ENCODE data around the gene SLC22A23.

The SLC22A23 gene

DNA sequence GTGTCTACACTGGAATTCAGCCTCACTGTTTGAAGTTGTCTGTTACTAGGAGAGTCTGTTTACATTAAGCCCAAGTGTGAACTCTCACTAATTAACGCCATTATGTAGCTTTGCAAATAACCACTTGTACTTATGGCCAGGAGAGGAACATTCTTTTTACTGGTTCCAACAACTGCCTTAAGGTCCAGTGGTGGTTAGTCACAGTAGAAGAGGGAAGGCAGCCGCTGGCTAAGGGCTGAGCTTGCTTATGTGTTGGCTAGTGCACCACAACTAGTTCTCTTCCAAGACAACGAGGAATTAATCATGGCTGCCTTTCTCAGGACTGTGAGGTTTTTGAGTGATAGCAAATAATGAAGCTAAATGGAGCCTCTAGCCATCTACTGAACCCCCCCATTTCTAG, 14.9 kb upstream of the SLC22A23 start:
- DNase-seq = no peak

DNA sequence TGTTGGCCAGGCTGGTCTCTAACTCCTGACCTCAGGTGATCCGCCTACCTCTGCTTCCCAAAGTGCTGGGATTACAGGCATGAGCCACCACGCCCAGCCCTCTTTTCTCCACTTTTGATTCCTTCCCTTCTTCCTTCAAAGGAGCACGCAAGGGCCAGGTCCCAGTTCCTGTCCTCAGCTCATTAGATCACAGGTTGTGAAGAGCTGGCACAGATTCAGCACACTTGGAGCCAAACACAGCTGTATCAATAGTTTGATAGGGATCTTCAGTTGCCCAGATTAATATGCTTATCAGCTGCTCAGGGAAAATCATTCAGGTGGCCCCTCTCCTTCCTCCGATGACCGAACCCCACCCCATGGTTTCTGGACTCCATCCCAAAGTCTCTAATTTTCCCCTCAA, 14.4 kb upstream of the SLC22A23 start:
- no peak for DNase-seq

DNA sequence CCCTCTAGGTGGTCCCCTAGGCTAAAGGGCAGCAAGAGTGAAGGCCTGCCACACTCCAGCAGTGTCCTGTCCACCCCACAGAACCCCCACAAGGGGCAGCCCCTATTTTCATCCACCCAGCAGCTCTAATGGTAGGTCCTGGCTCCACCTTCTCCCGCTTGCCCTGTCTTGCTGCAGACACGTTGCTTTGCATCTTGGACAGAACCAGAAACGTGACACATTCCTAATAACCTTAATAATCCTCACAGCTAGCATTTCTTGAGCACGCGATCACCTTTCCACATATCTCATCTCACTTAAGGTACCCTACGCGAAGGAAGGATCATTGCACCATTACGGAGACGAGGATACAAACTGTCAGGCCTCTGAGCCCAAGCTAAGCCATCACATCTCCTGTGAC, 11.7 kb upstream of the SLC22A23 start:
- DNase-seq = no peak

DNA sequence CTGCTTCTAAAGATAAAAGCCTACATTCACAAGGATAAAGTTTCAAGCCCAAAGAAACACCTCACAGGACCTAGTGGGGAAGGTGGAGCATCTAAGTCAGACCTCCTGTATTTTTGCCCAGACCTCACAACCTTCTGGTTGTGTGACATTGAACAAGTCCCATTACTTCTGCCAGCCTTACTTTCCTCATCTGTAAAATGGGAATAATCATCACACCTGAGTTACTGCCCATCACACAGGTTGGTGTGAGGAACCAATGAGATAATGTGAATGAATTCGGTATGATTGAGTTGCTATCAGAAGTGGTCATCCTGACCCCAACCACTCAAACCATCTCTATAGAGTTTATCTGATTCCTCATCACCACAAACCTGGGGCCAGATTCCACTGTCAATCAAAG, 11.1 kb upstream of the SLC22A23 start:
- DNase-seq = no peak

DNA sequence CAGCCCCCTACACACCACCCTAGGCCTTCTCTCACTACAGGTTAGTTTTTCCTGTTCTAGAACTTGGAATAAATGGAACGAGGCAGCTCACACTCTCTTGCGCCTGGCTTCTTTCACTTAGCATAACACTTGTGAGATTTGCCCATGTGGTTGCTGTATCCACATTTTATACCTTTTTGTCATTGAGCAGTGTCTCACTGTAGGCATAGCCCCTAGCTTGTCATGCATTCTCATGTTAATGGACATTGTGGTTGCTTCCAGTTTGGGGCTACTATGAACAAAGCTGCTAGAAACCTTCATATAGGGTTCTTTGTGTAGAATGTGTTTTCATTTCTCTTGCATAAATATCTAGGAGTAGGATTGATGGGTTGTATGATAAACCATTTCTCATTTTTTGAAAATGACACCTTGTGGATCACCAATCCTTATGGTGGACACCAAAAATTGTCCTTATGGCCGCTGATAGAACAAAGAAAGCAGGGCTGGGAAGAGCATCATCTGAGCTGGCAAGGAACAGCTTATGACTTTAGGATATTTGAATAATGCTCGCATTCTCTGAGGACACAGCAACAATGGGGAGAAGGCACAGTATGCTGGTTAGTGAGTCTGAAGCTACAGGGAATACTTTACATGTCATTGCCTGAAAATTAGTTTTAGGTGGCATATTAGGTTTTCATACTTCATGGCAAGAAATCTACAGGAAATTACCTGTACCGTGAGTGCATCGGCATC, 9.8 kb upstream of the SLC22A23 start:
- DNase-seq = no peak

DNA sequence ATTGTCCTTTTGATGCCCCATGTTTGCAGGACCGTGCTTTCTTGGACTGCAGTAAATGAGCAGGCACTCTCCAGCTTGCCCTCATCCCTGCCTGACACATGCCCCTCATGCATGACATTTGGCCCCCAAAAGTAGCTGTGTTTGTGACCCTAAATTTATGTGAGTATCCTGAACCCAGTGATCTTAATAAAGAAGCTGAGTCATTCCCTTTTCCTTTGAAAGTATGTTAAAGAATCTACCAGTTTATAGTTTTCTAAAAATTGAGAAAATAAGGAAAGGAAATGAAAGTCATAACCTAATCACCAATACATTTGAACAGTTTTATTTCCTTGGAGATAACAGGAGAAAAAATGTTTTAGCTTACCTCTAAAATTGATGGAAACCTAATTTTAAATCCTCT, 3.4 kb upstream of the SLC22A23 start:
- no peak for DNase-seq

DNA sequence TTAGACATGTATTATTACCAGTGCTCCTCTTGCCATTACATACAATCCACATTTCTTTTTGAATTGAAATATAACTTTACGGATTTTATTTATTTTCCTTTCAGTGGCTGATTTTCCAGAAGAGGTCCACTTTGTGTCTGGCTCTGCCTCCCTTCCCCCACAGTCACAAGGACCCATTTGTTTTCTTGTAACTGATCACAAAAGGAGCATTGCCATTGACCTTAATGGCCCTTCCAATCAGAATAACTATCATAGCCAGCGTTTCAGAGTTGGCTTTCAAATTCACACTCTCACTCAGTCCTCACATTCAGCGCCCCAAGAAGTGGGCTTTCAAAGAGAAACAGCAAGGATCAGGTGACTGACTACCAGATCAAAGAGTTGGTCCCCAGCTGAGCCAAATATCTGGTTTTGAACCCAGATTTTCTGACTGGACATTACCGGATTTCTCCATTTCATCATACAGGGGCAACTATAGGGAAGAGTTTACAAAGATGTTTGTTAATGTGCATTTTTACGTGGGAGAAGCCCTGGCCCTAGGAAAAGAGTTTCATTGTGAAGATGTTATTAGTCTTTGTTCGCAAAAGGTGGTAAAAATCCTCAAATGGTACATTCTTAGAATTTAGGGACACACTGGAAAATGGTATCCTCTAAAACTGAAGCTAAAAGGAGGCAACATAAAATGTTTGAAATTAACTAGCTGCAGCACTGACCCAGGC, 2.0 kb upstream of the SLC22A23 start:
- DNase-seq = no peak

DNA sequence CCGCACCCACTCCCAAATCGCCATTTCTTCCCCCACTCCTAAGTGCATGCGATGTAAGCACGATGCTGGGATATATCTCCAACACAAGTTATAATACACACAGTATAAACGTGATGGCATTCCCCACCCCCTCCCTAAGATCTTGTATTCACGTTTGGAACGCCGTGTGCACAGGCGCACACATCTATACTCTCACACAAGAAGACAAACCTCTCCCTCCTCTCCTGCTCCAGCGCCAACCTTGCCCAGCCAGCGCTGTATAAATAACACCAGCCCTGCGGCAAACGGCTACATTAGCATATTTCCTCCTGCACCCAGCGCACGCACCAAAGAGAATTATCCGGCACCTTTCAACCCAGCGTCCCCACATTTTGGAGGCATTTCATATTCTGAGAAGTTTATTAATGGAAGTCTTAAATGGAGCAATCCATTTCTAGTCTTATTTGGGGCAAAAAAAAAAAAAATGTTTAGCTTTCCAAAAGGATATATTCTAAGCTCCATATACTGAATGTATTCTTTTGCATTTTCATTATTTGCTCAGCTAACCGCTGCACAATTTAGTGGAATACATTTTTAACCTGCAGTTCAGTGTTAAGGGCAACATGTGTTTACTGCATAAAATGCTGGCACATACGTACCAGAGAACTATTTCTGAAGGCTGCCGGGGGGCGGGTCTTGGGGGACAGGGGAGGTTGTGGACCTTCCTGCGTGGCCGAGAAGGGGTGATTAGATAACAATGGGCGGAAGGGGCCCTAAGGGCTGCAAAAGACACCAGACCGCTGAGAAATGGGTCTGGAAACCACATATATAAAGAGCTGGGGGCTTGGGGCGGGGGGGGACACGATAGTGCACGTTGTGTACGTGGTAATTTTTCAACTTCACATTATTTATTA, 1.1 kb upstream of the SLC22A23 start:
- DNase-seq = no peak

DNA sequence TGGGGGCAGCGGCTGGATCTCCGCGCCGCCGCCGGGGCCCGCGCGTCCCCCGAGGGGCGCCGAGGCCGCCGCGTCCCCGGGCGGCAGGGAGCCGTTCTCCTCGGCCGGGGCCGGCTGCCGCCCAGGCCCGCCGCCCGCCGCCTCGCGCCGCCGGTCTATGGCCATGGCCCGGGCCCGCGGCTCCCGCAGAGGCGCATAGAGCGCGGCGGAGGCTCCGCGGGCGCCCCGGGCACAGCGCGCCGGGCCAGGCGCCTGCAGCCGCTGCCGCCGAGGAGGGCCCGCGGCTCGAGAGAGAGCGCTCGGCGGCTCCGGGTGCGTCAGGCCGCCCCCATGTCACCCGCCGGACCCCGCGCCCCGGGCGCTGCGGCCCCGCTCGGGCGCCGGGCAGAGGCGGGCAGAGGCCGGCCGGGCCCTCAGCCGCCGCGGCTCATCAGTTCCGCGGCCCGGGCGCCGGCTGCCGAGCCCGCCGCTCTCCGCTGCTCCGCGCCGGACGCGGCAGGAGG, 404 bp downstream of the SLC22A23 start:
- no peak for DNase-seq

DNA sequence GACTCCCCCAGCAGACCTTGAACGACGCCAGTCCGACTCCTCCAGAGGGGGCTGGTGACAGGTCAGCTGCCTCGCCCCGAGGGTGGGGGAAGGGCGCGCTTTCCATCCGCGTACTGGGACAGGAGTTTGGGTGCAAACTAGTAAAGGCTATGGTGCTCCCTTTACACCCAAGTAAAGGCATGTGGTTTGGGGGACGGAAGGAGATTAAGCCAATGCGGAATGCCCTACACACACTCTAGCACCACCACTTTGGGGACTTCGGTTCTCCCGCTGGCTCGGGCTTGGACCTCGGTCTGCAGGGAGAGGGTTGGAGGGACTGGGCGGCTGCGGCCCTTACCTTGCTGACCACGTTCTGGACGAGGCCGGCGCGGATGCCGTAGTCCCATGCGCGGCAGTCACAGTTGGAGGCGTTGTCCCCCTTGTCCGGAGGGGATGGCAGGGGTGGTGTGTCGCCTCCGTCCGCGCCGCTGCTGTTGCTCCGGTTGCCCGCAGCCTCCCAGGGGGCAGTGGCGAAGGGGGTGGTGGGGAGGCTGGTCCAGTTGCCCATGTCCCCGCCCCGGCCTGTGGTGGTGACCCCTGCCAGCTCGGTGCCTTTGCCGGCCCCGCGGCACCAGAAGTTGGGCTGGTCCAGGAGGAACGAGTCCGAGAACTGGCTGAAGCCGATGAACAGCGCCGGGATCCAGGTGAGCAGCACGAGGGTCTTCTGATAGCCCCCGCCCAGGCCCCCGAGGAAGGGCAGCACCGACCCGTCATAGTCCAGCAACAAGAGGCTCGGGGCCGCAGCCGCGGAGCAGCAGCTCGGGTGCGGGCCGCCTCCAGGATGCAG, 1.1 kb downstream of the SLC22A23 start:
- no peak for DNase-seq

DNA sequence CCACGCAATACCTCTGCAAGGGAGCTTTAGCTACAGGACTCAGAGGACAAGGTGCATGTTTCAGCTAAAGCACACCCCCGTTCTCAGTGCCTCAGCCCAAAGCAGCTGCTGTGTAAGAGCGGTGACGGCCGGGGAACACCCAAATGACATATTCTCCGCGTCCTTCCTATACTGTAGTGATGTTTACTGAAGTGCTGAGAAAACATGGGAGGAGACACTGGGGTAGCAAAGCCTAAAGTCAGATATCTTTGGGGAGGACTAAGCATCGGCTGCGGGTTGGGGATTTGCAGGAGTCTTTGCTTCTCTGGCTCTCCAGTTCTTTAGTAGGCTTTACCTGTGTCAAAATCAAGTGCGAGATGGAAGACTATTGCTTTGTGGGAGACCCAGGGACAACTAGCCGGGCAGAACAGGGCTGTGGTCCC, 1.7 kb downstream of the SLC22A23 start:
- no peak for DNase-seq

DNA sequence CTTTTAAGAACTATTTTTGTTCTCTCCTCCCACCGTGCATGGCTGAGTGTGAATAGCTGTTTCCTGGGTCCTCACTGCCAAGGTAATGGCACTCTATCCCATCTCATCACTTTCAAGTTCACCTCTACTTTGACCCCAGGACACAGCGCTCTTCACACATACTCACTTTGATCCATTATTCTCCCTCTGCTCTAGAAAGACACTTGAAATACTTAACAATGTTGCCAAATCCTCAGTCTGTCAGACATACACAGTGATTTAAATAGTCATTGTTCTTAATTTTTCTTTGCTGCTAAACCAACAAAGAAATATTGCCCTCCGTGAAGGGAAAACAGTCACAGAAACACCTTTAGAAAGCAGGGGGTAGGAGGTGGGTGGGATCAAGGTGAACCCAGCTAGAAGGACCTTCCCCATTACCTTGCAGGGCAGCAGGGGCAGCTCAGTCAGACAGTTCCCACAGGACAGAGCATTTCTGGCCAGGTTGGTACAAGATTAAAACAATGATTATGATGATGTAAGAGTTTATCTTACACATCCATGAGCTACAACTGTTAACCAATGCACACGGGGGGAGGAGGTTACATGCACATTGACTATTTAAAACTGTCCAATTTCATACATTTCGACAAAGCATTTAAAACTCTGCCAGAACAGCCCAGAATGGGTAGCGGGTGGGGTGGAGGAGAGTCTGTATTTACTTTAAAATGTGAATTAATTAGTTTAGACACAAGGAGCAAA, 2.4 kb downstream of the SLC22A23 start:
- DNase-seq = no peak

DNA sequence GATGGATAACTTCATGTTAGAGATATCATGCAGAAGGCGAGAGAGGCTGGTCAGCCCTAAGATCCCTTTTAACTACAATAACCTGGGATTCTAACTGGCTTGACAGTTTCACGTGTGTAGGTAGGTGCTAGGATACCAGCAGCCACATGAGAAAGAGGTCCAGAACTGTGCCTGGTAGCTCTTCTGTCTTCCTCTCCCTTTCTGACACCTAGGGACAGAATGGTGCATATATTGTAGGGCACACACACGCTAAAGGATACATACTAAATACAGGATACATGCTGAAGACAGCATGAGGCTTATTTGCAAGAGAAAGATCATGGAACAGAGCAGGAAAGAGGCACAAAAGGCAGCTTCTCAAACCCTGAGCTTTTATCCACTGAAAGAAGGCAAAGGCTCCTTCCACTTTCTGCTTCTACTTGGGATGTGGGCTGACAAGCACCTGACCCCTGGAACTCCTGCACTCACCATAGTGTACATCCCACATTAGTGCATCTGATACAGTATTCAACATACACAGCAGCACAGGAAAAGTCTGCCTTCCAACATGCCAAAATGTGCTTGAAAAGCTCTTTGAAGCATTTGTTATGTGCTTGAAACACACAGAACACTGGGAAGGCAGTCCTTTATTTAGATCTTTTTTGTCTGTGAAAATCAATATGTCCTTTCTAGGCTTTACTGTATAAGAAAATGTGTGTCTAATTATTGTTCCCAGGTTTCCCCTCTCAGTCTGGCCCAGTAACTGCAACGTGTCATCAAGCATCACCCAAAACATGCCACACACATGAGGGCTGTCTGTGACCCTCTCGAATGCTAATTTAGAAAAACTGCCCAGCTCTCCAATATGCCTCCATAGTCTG, 3.2 kb downstream of the SLC22A23 start:
- no peak for DNase-seq

DNA sequence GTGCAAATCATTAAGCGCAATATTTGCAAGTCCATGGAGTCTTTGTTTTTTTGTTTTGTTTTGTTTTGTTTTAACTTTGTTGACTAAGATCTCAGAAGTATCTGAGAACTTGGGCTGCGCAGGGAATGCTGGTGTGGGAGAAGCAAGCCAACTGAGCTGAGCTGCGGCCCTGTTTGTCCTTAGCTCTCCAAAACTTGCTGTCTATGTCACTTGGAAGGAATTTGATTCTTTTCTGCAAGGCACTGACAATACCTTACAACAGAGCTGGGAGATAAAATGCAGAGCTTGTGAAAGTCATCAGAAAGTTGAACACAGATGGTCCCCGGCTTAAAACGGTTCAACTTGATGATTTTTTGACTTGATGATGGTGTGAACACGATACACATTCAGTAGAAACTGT, 5.4 kb downstream of the SLC22A23 start:
- no peak for DNase-seq

DNA sequence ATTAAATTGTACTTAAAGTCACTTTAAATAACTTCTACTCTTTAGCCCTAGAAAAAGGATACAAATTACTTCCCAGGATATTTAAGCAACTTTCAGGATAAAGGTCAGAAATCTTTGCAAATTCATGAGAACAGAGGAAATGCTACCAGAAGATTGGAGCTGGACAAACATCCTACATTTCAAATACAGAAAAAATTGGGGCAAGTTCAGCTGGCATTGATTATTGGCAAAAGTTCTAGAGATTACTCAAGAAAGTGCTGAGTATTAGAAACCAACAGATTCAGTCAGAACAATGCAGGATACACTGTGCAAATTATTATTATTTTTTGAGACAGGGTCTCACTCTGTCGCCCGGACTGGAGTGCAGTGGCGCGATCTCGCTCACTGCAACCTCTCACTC, 6.0 kb downstream of the SLC22A23 start:
- no peak for DNase-seq

DNA sequence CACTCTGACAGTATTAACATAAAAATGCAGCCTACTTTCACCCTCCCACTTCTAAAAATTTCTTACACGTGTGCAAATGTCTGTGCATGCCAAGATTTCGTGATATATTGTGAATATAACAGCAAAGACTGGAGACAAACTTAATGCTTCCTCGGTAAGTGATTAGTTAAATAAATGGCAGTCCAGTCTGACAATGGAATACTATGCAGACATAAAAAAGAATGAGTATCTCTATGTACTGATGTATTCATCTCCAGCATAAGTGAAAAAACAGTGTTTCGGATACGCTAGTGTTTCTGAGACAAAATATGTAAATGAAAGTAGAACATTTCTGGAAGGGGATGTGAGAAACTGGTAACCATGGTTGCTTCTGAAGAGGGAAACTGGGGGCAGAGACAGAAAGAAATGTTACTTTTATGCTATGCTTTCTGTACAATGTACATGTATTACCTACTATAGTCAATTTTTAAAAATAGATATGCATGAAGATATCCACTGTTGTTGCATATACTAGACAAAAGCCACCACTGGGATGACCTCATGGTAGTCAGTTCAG, 7.0 kb downstream of the SLC22A23 start:
- DNase-seq = no peak

DNA sequence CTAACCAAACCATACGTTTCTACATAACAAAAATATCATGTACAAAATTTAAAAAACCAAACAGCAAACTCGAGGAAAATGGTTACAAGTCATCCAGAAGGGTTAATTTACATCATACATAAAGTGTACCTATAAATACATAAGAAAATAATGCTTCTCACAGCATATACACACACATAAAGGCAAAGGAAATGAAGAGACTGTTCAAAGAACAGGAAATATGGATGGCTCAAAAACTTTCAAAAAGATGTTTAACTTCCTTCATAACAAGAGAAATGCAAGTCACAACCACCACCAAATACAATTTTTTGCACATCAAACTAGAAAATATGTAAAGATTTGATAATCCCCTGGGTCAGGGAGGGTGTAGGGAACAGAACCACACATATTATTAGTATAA, 7.5 kb downstream of the SLC22A23 start:
- DNase-seq = no peak

DNA sequence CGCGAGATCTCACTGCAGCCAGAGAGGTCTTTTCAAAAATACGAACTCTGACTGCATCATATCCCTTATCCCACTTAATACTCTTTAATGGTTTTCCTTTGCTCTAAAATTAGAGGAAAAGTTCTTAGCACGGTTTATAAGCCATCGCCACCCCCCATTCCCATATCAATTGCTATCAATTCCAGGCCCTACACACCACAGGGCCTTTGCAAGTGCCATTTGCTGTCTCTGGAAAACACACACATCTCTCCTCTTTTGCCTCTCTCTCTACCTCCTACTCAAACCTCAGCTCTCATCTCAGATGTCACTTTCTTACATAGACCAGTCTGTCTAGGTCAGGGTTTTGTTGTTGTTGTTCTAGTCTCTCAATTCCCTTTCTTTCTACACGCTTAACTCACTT, 9.8 kb downstream of the SLC22A23 start:
- DNase-seq = no peak

DNA sequence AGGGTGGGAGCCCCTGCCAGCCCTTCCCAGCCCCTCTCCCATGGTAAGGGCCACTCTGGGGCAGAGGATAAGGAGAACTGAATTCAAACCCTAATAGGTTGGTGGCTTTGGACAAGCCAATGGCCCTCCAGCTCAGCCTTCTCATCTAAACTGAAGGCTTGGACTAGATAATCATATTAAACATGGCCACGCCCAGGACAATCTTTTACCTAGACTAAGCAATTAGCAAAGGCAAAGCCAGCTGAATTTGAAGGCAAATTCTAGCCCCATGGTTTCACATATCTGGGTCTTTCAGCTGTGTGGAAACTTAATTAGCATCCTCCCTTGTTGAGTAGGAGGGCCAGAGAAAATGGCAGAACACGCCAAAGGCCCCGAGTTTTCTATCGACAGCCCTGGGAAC, 10.7 kb downstream of the SLC22A23 start:
- DNase-seq = no peak

DNA sequence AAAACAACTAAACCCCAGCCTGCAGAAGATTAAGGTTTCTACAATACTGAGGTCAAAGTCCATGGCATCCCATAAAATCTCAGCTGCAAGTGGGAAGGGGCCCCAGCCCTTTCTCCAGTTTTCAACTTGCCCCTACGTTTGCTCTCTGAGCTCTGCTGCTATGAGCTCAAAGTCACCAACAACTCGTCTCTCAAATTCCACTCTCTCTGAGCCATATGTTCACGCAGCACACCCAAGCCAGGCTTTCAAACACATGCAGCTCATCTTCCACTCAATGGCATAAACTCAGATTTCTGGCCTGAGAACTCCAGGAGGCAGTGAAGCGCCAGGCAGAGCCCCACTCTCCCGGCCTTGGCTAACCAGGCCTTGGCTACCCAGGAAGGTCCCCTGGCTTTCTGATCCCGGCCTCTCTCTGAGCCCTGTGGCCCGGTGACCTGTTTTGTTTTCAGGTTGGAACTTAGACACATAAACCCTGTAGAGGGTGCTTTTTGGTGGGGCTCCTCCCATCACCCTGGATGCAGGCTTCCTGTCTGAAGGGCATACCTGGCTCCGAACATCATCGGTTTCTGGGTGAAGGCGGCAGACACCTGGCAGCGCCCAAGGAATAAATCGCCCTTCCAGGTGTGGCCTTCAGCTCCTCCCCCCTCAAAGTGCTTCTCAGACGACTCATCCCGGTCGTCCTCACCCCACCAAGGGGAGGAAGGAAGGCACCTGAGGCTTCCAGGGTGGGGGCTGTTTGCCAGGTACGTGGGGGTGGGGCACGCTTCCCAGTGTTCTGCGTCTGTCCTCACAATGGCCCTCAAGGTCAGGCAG, 12.4 kb downstream of the SLC22A23 start:
- no peak for DNase-seq

All from left hindlimb (tissue), 1 donor.